NCI-H2107 treated with DMSO at 0.1 percent for 48 hours (cell line): ENCODE results near the gene SCYGR2.
"Not testable (repeated sequence)": the region's sequence is repeated elsewhere in the genome, so short reads cannot be mapped to it uniquely, and the experiment has no call there.

Source experiments
- DNase-seq: peaks from one replicate; lab custom pipeline; 2025; ENCODE audit not compliant: unreplicated experiment; lab: John Stamatoyannopoulos, UW

Gene SCYGR2, protein sequence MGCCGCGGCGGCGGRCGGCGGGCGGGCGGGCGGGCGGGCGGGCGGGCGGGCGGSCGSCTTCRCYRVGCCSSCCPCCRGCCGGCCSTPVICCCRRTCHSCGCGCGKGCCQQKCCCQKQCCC

GRCh38 chr2:227598835-227599503, at the start of gene SCYGR2:
SCYGR2 (plus strand) TSS chr2:227598893; CDS start chr2:227598893, 0 bp downstream.
- not testable (repeated sequence) for DNase-seq

- no peak for DNase-seq
Measured at GRCh38 chr2:227551836-227552235, 46.9 kb upstream of the SCYGR2 start.

- DNase-seq = no peak
Measured at GRCh38 chr2:227562581-227562980, 36.1 kb upstream of the SCYGR2 start.

DNA sequence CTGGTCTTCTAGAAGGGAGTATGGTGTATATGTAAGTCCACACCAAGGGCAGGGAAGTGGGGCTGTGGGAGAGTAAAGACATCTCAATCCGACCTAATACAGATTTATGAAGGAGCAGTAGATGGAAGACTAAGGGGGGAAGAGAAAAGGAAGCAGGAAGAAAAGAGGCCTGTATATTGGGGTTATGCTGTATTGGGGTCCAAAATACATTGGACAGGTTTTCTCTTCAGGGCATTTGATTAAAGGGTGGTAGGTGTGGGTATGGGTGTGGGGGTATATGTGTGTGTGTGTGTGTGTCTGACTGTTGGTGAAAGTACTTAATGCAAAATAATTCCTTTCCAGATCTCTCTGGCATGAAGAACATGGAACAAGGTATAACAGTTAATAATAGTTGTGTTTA, 33.6 kb upstream of the SCYGR2 start:
- no peak for DNase-seq

DNA sequence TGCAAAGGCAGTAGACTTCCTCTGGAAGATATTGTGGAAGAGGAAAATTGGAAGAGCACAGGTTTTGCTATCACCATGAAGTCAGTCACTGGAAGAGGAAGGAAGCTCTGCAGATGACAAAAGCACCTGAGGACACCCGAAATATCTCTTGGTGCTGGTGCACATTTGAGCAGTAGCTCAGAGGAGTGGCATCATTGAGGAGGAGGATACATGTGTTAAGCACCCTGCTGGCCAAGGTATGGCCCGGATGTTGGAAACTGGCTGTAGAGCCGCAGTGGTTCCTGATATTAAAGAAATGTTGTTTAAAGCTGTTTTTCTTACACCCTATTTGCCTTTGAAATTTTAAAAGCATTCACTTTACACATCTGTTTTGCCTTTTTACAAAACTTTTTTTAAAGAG, 32.7 kb upstream of the SCYGR2 start:
- no peak for DNase-seq

DNA sequence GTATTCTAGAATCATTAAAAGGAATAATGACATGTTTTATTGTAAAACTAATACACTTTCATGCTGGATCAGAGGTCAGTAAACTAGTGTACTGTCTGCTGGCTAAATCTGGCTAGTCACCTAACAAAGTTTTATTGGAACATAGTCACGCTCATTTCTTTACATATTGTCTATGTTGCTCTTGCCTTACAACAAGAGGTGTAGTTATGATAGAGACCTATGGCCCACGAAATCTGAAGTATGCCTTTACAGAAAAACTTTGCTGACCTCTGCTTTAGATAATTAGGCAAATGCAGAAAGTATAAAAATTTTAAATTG, 29.9 kb upstream of the SCYGR2 start:
- DNase-seq = no peak

GRCh38 chr2:227570615-227571014, 28.1 kb upstream of the SCYGR2 start:
- DNase-seq = no peak

DNA sequence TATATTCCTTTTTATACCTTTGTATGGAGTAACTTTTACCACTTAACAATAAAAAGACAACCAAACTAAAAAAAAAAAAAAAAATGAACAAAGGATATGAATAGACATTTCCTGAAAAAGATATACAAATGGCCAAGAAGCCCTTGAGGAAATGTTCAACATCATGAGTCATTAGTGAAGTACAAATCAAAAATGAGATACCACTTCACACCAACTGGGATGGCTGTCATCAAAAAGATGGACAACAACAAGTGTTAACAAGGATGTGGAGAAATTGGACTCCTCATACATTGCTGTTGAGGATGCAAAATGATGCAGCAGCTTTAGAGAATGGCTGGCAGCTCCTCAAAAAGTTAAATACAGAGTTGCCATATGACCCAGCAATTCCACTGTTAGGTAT, 22.6 kb upstream of the SCYGR2 start:
- no peak for DNase-seq

DNA sequence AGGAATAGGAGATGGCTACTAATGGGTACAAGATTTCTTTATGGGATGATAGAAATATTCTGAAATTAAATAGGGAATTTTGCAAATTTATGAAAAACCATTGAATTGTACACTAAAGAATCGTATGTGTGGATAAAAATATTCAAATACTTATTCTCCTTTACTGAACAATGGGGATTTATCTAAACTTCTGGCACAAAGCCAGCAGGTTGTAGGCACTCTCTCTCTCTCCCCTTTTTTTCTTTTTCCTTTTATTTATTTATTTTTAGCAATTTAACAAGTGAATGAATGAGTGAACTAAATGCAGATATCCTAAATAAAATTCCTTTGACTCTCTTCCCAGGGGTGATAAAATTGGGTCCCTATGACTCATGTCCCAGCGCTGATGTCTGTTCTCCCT, 21.9 kb upstream of the SCYGR2 start:
- DNase-seq = no peak

- no peak for DNase-seq
Measured at GRCh38 chr2:227577555-227577954, 21.1 kb upstream of the SCYGR2 start.

GRCh38 chr2:227578642-227579041, 20.1 kb upstream of the SCYGR2 start:
- DNase-seq = peak; percentile 5

DNA sequence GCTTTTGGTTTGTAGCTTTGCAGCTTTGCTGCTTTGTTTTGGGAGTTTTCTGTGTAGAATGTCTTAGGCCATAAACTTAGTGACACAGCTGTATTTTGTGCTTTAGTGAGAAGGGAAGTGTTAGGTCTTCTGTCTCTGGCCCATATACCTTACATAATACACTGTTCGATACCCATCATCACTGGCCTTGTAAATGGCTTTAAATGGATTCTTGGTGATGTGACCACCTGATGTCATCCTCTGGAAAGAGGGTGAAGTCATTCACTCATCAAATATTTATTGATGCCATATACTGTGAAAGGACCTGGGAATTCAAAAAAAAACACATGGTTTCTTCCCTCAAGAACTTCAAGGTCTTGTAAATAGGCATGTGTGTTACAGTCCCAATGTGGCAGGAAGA, 18.9 kb upstream of the SCYGR2 start:
- DNase-seq = no peak

DNA sequence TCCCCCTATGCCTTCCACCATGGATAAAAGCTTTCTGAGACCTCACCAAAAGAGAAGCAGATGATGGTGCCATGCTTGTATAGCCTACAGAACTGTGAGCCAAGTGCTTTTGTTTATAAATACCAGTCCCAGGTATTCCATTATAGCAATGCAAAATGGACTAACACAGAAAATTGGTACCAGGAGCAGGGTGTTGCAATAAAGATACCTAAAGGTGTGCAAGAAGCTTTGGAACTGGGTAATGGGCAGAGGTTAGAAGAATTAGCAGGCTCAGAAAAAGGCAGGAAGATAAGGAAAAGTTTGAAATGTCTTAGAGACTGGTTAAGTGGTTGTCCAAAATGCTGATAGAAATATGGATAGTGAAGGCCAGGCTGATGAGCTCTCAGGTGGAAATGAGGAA, 16.3 kb upstream of the SCYGR2 start:
- no peak for DNase-seq

- DNase-seq = no peak
Measured at GRCh38 chr2:227592694-227593387, 5.9 kb upstream of the SCYGR2 start.

DNA sequence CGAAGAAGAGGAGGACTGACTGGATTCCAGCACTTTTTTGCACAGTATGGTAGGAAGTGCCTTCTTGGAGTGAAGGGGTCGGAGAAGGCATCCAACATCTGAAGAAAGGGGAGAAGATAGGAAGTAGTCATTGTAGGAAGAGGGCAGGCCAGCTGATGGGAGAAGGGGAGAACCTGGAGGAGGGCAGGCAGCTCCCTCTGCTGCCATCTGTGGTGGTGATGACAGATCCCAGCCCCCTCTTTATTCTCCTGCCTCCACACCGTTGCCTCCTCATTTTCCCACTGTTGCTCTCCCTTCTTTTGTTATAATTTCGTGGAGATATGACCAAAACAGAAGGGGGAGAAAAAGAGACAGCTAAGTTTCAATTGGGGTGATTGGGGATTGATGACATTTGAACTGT, 2.9 kb upstream of the SCYGR2 start:
- DNase-seq = no peak

- no peak for DNase-seq
Measured at GRCh38 chr2:227597036-227597435, 1.7 kb upstream of the SCYGR2 start.

GRCh38 chr2:227597998-227598397, 695 bp upstream of the SCYGR2 start:
- DNase-seq = no peak

DNA sequence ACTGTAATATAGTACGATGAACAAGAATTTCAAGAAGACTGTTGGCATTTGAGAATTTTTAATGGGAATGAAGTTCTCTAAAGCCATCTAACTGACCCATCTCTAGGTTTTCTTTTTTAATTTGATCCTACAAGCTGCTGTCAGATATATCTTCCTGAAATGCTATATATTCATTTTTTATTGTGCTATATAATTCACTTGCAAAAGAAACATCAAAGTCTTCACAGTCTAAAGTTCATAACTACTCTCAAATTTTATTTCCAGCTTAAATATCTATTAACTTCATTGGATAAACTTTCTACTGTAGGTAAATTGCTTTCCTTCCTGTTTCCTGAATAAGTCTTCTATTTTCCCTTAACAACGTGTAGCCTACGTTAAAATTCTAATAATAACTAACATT, 3.7 kb downstream of the SCYGR2 start:
- DNase-seq = no peak

DNA sequence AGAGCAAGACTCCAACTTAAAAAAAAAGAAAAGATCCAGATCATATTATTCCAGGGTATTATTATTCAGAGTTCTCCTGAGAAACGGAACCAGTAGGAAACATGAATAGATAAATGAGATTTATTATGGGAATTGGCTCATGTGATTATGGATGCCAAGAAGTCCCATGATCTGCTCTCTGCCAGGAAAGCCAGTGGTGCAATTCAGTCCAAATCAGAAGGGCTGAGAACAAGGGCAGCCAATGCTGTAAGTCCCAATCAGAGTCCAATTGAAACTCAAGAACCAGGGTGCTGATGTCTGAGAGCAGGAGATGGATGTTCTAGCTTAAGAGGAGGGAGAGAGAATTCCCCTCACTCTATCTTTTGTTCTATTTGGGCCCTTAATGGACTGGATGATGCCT, 7.8 kb downstream of the SCYGR2 start:
- no peak for DNase-seq

DNA sequence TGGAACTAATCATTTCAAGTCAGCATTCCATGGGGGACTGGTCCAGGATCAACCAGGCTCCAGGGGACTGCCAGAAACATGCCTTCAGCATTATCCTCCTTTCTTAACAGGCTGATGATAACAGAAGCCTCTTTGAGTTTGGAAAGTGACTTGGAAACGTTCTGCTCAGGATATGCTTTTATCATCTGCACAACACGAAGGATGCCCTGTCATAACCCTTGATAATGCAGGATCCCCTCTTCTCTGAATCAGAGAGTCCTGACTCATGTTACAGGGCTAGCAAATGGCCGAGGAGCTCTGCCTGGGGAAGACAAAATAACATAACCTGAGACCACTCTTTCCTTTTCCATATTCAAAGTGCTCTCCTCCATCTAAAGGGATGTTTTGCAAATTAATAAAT, 9.2 kb downstream of the SCYGR2 start:
- no peak for DNase-seq

- peak; percentile 2 for DNase-seq
Measured at GRCh38 chr2:227608561-227609338, 10.1 kb downstream of the SCYGR2 start.

- DNase-seq = no peak
Measured at GRCh38 chr2:227610123-227610522, 11.4 kb downstream of the SCYGR2 start.
